Keratinocyte (primary cell): ENCODE data around the gene CORO2A. TPM values are rescaled to one million over a fixed set of nuclear protein-coding genes. Genes with fewer than 3 reads are reported as not detected.

Experiments
- DNase-seq: peaks from one replicate; pipeline ENCODE4 v3.0.0-alpha.2; 2011; ENCODE audit warnings: low read depth, missing footprints, low spot score
- FAIRE-seq: peaks from 2 replicates; lab custom pipeline; 2011; peaks lifted over from hg19 to GRCh38; lab: Jason Lieb, UNC
- H2AFZ ChIP-seq: 2 replicates; pipeline ENCODE4 v1.6.0; 2012; ENCODE audit warnings: low read length, control low read depth, inconsistent platforms; ENCODE audit not compliant: control insufficient read depth
- H3K27ac ChIP-seq: 2 replicates; pipeline ENCODE4 v1.5.1; 2011; ENCODE audit warnings: low read length; ENCODE audit not compliant: control insufficient read depth, insufficient read depth
- H3K27me3 ChIP-seq: 3 replicates; pipeline ENCODE4 v1.6.0; 2011; ENCODE audit warnings: low read length; ENCODE audit not compliant: control insufficient read depth, insufficient read depth; ENCODE audit errors: extremely low read depth
- H3K36me3 ChIP-seq, 2 experiments: 2 replicates in 1 of 2; 3 replicates in 1 of 2; pipeline ENCODE4 v1.5.1; 2011; ENCODE audit warnings: low read length in 2 of 2, mild to moderate bottlenecking in 1 of 2; ENCODE audit not compliant: control insufficient read depth in 2 of 2, insufficient read depth in 2 of 2; ENCODE audit errors: extremely low read depth in 1 of 2
- H3K4me1 ChIP-seq: 3 replicates; pipeline ENCODE4 v1.5.1; 2011; ENCODE audit warnings: low read length; ENCODE audit not compliant: control insufficient read depth, insufficient read depth; ENCODE audit errors: extremely low read depth
- H3K4me2 ChIP-seq: 3 replicates; pipeline ENCODE4 v1.6.0; 2011; ENCODE audit warnings: low read depth, low read length; ENCODE audit not compliant: control insufficient read depth, insufficient read depth; ENCODE audit errors: extremely low read depth
- H3K4me3 ChIP-seq, 3 experiments: fragments of 200-600 bp in 1 of 3; sonication (generic) in 1 of 3; 2 replicates in 2 of 3; 3 replicates in 1 of 3; pipeline ENCODE4 v1.5.1; 2011 to 2016; ENCODE audit warnings: low read length in 3 of 3, mild to moderate bottlenecking in 3 of 3, control low read depth in 2 of 3, inconsistent platforms in 1 of 3, low read depth in 1 of 3, mixed read lengths in 1 of 3, mixed run types in 1 of 3, moderate library complexity in 1 of 3; ENCODE audit not compliant: control insufficient read depth in 2 of 3, insufficient read depth in 2 of 3; ENCODE audit errors: extremely low read depth in 1 of 3
- H3K79me2 ChIP-seq: 2 replicates; pipeline ENCODE4 v1.6.0; 2012; ENCODE audit warnings: low read length; ENCODE audit not compliant: control insufficient read depth, insufficient read depth
- H3K9ac ChIP-seq: 3 replicates; pipeline ENCODE4 v1.6.0; 2011; ENCODE audit warnings: low read length; ENCODE audit not compliant: control insufficient read depth, insufficient read depth; ENCODE audit errors: extremely low read depth
- H3K9me1 ChIP-seq: 3 replicates; pipeline ENCODE4 v1.6.0; 2011; ENCODE audit warnings: low read length; ENCODE audit not compliant: control insufficient read depth, insufficient read depth; ENCODE audit errors: extremely low read depth
- H3K9me3 ChIP-seq: 2 replicates; pipeline ENCODE4 v1.5.1; 2012; ENCODE audit warnings: low read depth, low read length; ENCODE audit not compliant: control insufficient read depth
- H4K20me1 ChIP-seq: 3 replicates; pipeline ENCODE4 v1.6.0; 2011; ENCODE audit warnings: low read length; ENCODE audit not compliant: control insufficient read depth, insufficient read depth; ENCODE audit errors: extremely low read depth
- EZH2 ChIP-seq: IDR thresholded peaks from one replicate; pipeline ENCODE4 v1.6.1; 2012; ENCODE audit warnings: inconsistent platforms, mild to moderate bottlenecking, low read length, moderate library complexity
- dilution Hi-C: fragments of 300-500 bp; cut with MboI; formaldehyde crosslinking; loops from one replicate; pipeline ENCODE4 v1.7.0; 2020; ENCODE audit warnings: low sequenced_read_pairs; ENCODE audit not compliant: extremely low pct_ligation_motif_present
- polyA plus RNA-seq, 5 experiments: library from polyadenylated mRNA; depleted of rRNA in 3 of 5; stranded (reverse) in 3 of 5; stranded (forward) in 1 of 5; unstranded in 1 of 5; fragments of >200 nt; gene quantifications; 1 replicate in 1 of 5; 2 replicates in 3 of 5; 3 replicates in 1 of 5; pipeline versions ENCODE4 v1.2.1 to v1.2.3, GENCODE V29; 2011 to 2012; ENCODE audit warnings: missing spikeins in 2 of 5, low read depth in 1 of 5, low replicate concordance in 1 of 5
- TF ChIP-seq, protein P1 (sequence below), 3 experiments: IDR thresholded peaks in 1 of 3; conservative IDR thresholded peaks in 1 of 3; optimal IDR thresholded peaks in 1 of 3; 2 replicates in 2 of 3; 3 replicates in 1 of 3; pipeline versions ENCODE3 to v1.5.1; 2011; ENCODE audit warnings: low read length in 3 of 3, mild to moderate bottlenecking in 3 of 3, moderate library complexity in 2 of 3, control low read depth in 1 of 3, inconsistent platforms in 1 of 3; ENCODE audit not compliant: insufficient read depth in 2 of 3; ENCODE audit errors: extremely low read depth in 1 of 3

Gene CORO2A
- polyA plus RNA-seq, 1 donor (not counting 4 experiments of a cell fraction or from before 2014, with no cell fraction given): 31.7 TPM

DNA sequence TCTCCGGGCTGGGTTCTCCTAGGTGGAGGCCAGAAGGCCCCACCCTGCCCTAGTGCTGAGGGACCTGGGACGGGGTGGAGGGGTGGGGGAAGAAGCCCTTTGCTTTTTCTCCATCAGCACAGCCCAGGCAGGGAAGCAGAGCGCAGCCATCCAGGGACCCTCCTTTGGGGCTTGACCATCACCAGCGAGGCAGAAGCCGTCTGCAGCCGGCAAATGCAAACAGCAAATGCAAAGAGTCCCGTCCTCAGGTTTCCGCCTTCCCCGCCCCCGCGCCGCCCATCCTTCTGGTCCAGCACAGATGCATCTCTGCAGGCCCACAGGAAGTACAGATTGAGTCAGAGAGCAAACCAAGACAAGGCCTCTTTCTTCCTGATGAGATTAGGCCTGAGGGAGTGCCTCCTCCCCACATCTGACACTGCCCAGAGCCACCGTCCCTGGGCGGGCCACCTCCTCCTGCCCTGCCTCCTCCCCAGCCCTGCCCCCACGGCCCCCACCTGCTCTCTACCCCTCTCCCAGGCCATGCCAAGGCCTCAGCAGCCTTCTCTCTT, 23.4 kb downstream of the CORO2A start:
- no peak overlapping the region for H3K4me3 ChIP-seq
- no peaks in the 10 kb centered on the region for H3K9me3 ChIP-seq
- peaks cover 30% of the 10 kb centered on the region for H3K4me1 ChIP-seq
- peak overlapping the region; percentile 16 for H3K4me2 ChIP-seq
- DNase-seq: no peak
- peak; percentile 67 for FAIRE-seq
- H4K20me1 ChIP-seq: peaks cover 7% of the 10 kb centered on the region
- H3K27me3 ChIP-seq: no peaks in the 10 kb centered on the region
- dilution Hi-C loops: no loop called here
- no peaks in the 10 kb centered on the region for H3K36me3 ChIP-seq
- no peak for TF ChIP-seq EZH2
- TF ChIP-seq, protein P1, sequence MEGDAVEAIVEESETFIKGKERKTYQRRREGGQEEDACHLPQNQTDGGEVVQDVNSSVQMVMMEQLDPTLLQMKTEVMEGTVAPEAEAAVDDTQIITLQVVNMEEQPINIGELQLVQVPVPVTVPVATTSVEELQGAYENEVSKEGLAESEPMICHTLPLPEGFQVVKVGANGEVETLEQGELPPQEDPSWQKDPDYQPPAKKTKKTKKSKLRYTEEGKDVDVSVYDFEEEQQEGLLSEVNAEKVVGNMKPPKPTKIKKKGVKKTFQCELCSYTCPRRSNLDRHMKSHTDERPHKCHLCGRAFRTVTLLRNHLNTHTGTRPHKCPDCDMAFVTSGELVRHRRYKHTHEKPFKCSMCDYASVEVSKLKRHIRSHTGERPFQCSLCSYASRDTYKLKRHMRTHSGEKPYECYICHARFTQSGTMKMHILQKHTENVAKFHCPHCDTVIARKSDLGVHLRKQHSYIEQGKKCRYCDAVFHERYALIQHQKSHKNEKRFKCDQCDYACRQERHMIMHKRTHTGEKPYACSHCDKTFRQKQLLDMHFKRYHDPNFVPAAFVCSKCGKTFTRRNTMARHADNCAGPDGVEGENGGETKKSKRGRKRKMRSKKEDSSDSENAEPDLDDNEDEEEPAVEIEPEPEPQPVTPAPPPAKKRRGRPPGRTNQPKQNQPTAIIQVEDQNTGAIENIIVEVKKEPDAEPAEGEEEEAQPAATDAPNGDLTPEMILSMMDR (optimal IDR thresholded peaks at IDR 0.05 in 1 of 3, IDR thresholded peaks at IDR 0.05 in 1 of 3, conservative IDR thresholded peaks at IDR 0.05 in 1 of 3; ENCODE audit: extremely low read depth in 1 of 3, insufficient read depth in 2 of 3, low read length in 3 of 3): no peak
- H3K9me1 ChIP-seq: peaks cover 10% of the 10 kb centered on the region
- H3K79me2 ChIP-seq: peaks cover 86% of the 10 kb centered on the region
- H2AFZ ChIP-seq: no peak overlapping the region
- H3K9ac ChIP-seq: no peak overlapping the region
- peak overlapping the region; percentile 40 for H3K27ac ChIP-seq

DNA sequence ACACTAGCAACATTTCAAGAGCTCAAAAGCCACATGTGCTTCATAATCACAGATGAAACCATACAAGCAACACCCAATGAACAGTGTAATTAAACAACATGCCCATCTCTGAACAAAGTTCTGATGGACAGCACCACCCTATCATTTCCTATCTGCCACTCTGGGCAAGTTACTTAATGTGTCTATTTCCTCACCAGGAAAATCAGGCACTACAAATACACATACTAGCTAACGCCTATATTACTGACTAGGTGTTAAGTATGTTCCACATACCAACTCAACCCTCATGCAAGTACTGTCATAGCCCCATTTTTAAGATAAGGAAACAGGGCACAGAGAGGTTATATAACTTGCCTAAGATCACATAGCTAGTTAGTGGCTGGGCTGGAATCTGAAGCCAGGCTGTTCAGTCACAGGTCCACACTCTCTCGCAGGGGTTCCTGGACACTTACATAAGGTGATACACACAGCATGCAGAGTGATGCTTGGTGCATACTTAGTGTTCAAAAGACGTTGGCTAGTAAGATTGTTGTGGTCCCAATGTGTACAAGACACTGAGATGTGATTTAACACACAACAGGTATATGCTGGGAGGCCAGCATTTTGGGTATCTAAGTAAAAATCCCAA, 24.2 kb downstream of the CORO2A start:
- H3K4me1 ChIP-seq: peaks cover 38% of the 10 kb centered on the region
- FAIRE-seq (peak; percentile 53), DNase-seq (no peak)
- TF ChIP-seq, protein P1 (optimal IDR thresholded peaks at IDR 0.05 in 1 of 3, IDR thresholded peaks at IDR 0.05 in 1 of 3, conservative IDR thresholded peaks at IDR 0.05 in 1 of 3; ENCODE audit: extremely low read depth in 1 of 3, insufficient read depth in 2 of 3, low read length in 3 of 3): no peak
- no peak for TF ChIP-seq EZH2
- dilution Hi-C loops: no loop called here
- peaks cover 7% of the 10 kb centered on the region for H4K20me1 ChIP-seq
- peaks cover 88% of the 10 kb centered on the region for H3K79me2 ChIP-seq
- no peak overlapping the region for H3K4me3 ChIP-seq
- no peak overlapping the region for H3K27ac ChIP-seq
- H3K9ac ChIP-seq: no peak overlapping the region
- no peaks in the 10 kb centered on the region for H3K36me3 ChIP-seq
- no peaks in the 10 kb centered on the region for H3K9me3 ChIP-seq
- no peak overlapping the region for H2AFZ ChIP-seq
- H3K9me1 ChIP-seq: peaks cover 14% of the 10 kb centered on the region
- no peaks in the 10 kb centered on the region for H3K27me3 ChIP-seq
- H3K4me2 ChIP-seq: no peak overlapping the region
